GM23248 (cell line): ENCODE results near the gene CDC23.

Source experiments
- EZH2 ChIP-seq: fragments of 200-600 bp; sonication (generic); IDR thresholded peaks from 2 replicates; pipeline ENCODE4 v1.6.1; 2018; ENCODE audit warnings: antibody characterized with exemption, mild to moderate bottlenecking; ENCODE audit not compliant: insufficient read depth, poor library complexity, severe bottlenecking
- EZH2phosphoT487 ChIP-seq: fragments of 200-600 bp; sonication (generic); IDR thresholded peaks from 2 replicates; pipeline ENCODE4 v1.6.1; 2018; ENCODE audit warnings: antibody characterized with exemption, moderate library complexity, mild to moderate bottlenecking, low read depth; ENCODE audit not compliant: insufficient read depth

GRCh38 chr5:138148811-138149210 lies 64.3 kb downstream of the CDC23 start:
- no peak for TF ChIP-seq EZH2phosphoT487
- no peak for TF ChIP-seq EZH2
